HL-60/S4 treated with retinoic acid at 250 ng/mL for 4 days and 3 days (cell line): ENCODE results near the gene MTHFSD.

Experiments used
- in situ Hi-C: fragments of 300-500 bp; cut with MboI; formaldehyde crosslinking; loops from 2 replicates; pipeline ENCODE4 v1.7.0; 2022; ENCODE audit warnings: low sequenced_read_pairs

Gene MTHFSD

DNA sequence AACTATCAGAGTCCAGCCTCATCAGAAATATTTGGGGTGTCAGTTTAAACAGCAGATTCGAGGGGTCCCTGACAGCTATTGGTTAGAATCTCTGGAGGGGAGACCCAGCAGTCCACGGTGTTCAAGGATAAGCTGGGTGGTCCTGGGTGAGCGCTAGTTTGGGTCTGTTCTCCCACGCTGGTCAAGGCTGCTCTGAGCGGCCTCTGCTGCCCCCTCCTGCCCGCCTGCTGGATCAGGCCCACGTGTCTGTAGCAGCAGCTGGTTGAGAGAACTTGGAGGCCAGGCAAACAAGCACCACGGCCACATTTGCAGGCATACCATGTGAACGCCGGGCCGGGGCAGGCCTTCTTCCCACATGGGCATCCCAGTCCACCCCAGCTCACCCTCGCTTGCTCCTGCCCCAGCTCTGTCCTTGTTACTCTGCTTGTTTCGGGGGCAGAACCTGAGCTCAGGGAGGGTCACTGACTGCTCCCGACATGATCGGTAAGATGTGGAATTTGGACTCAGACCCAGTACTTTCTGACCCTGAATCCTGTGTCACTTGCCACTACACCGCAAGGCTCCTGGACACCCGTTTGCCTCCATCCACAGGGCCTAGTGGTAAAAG lies 37.3 kb downstream of the MTHFSD start:
- in situ Hi-C loops = loop anchor here (25.0 kb wide), 1 partner anchor 705 kb away; no protein-coding TSS in a partner anchor

DNA sequence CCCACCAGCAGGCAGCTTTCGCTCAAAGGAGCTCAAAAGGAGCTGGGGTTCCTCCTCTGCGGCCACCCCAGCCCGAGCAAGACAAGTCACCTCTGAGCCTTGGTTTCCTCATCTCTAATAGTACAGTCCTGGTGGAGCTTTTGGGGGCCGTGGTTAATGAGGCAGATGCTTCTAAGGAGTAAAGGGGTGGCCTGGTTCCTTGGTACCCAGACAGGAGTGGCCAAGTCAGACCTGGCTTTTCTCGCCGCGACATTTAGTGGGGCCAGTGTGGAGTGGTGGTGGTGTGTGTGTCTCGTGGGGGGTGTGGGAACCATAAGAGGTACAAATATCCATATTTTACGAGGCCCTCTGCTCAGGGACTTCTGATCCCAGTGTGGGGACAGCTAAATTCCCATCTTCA lies 38.0 kb downstream of the MTHFSD start:
- in situ Hi-C loops = loop anchor here (25.0 kb wide), 1 partner anchor 705 kb away; no protein-coding TSS in a partner anchor

DNA sequence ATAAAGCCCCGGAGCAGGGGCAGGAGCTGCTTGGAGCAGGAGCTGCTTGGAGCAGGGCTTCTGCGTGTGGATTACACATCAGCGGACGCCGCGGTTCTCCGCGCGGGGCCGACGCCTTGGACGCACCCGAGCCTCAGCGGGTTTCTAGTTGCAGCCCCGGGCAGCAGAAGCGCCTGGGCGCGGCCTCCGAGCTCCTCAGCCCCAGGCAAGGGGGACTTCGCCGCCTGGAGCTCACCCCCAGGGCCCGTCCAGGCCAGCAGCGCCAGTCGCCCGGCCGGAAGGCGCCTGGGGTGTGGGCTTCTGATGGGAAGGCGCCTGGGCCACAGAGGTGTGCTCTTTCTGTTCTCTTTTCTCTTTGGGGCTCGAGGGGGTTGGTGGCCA lies 38.4 kb downstream of the MTHFSD start:
- in situ Hi-C loops = loop anchor here (25.0 kb wide), 1 partner anchor 704 kb away; no protein-coding TSS in a partner anchor

DNA sequence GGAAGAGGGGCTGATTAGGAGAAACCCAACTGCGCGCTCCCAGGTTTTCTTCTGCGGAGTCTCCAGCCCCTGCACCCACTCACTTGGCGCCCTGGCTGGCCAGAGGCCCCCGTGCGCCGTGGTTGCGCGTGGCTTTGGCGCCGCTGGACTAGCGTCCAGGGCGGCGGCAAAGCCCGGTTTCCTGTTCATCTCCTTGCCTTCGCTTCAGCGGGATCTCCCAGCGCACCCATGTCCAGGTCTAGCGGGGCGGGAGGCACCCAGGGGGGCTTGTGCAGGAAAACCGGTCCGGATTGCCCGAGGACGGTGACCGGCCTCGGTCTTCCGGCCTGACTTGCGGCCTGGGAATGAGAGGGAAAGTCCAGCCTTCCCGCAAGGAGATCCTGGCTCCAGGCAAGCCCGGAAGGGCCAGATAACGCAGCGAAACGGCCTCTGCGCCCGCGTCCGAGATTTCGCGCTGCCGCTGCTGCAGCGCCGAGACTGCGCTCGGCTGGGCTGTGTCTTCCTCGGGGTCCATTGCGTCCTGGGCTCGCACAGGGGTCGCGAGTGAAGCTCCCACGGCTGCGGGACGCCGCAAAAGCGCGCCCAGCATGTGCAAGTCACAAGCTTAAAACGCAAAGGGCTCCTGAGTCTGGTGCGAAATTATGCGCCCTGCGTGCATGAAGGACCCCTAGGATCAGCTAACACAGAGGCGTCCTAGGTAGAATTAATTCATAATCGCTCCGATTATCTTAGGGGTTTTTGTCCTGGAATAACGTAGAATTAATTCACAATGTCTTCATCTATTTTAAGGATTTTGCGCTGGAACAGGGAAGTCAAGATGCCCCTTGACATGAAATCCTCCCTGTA lies 39.0 kb downstream of the MTHFSD start:
- in situ Hi-C loops = loop anchor here (25.0 kb wide), 1 partner anchor 704 kb away; no protein-coding TSS in a partner anchor

DNA sequence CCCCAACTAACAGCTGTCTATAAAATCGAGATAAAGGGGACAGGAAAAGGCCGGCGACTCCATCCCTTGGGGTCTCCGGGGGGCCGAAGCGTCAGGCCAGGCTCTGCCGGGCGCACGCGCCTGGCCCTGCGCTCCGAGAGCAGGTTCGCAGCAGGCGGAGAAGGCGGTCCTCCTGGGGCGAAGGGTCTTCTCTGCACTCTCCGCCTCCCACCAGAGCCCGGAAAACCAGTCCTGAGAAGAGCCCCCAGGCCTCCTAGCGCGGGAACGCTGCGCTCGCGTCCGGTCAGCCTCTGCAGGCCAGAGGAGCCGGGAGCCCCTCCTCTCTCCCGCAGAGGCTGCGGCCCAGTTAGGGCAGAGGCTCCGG lies 39.6 kb downstream of the MTHFSD start:
- in situ Hi-C loops = loop anchor here (25.0 kb wide), 1 partner anchor 703 kb away; no protein-coding TSS in a partner anchor

DNA sequence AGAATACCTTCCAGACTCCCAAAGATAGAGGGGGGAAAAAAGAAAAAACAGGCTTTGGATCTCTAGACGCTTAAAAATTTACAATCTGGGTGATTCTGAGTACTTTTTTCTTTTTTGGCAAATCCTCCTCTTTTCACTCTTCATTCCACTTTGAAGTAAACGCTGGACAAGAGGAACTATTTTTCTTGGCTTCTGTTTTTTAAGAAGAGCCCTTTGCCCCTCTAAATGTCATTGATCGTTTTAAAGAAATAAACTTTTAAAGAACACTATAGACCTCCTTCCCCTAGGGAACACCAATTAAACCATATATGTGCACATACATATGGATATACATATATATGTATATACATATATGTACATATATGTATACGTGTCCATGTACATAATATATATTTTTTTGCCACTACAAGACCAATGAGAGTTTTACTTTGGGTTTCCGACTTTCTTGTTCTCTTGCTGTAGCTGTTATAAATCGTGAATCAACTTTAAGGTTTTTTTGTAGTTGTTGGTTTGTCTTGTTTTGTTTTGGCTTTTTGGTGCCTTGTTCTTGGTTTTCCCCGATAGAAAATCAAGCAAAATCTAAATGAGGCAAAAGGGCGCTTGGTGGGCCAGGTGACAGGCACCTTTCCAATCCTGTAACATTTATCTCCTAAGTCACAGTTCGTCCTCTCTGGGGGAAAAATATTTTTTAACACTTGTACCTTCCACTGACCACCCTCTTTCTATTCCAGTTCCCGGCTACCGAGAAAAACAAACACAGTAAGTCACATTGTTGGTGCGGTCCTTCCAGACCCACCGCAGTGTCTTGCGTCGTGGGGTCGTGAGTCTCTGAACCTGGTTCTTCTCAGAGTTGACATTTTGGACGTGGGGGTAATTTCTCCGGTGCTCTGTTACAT lies 40.3 kb downstream of the MTHFSD start:
- in situ Hi-C loops = loop anchor here (25.0 kb wide), 1 partner anchor 702 kb away; no protein-coding TSS in a partner anchor

DNA sequence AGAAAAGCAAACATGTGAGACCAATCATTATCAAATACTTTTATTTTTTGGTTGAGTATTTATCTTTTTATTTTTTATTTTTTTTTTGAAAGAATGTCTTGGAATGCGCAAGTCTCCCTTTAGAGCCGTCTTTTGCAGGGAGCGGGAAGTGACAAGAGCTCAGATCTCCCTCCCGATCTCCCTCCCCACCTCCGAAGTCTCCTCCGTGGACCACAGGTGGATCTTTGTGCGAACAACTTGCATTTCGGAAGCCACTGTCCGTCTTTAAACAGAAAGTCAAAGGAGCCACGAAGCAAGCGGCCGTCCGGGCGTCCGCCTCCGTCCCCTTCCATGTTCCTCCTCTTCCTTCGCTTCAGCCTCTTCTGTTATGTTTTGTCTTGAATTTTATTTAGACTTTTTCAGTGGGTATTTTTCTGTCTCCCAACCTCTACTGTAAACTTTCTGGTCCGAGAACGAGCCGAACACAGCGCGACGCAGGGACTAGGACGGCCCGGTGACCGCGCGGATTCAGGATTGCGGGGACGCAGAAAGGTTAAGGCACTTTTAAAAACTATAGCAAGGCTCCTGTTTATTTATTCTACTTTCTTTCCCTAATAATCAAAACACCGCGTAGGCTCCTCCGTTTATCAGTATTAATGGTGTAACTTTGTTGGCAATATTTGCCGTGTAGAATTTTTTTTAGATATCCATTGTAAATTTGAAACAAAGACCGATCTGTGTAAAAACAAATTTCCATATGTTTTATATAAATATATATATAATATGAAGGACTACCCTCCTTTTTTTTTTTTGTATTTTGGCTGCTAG lies 41.4 kb downstream of the MTHFSD start:
- in situ Hi-C loops = loop anchor here (25.0 kb wide), 1 partner anchor 701 kb away; no protein-coding TSS in a partner anchor

DNA sequence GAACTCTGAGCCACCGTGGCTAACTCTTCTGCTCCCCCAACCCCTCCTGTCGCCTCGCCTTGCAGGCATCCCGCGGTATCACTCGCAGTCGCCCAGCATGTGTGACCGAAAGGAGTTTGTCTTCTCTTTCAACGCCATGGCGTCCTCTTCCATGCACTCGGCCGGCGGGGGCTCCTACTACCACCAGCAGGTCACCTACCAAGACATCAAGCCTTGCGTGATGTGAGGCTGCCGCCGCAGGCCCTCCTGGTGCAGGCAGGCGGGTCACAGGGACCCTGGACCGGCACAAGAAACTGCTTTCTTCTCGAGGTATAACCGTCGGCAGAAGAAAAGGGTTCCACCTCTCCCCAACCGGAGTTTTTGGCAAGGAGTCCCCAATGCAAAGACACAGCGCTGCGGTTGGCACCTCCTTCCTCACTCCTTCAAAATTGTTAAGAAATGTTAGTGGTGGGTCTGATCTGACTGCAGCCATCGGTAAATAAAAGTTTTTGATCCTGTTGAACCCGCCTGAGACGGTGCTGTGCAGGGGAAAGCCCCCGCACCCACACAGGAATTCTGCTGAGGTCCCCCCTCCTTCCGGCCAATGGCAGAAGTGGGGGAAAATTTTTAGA lies 42.1 kb downstream of the MTHFSD start:
- in situ Hi-C loops = loop anchor here (25.0 kb wide), 1 partner anchor 701 kb away; no protein-coding TSS in a partner anchor

DNA sequence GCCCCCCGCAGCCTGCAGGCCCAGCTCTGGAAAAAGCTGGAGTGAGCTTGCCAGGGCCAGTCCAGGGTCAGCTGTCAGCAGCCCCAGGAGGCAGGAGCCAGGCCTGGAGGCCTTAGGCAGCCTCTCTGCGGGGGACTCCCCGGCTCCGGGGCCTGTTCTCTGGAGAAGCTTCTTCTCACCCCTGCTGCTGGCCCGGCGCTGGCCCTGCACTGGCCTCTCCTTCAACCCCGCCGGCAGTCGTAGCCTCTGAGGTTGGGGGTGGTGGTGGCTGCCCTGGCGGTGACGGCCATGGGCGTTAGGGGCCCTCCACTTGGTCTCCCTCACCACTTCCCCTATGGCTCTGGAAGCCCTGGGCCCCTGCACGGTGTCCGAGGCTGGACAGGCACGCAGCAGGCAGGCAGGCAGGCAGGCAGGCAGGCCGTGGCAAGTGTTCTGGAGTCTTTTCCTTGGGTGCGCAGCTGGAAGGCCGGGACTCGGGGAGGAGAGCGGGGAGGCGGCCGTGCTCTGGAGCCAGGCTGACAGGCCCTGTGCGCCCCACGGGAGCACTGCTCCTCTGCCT lies 42.7 kb downstream of the MTHFSD start:
- in situ Hi-C loops = loop anchor here (25.0 kb wide), 1 partner anchor 700 kb away; no protein-coding TSS in a partner anchor

DNA sequence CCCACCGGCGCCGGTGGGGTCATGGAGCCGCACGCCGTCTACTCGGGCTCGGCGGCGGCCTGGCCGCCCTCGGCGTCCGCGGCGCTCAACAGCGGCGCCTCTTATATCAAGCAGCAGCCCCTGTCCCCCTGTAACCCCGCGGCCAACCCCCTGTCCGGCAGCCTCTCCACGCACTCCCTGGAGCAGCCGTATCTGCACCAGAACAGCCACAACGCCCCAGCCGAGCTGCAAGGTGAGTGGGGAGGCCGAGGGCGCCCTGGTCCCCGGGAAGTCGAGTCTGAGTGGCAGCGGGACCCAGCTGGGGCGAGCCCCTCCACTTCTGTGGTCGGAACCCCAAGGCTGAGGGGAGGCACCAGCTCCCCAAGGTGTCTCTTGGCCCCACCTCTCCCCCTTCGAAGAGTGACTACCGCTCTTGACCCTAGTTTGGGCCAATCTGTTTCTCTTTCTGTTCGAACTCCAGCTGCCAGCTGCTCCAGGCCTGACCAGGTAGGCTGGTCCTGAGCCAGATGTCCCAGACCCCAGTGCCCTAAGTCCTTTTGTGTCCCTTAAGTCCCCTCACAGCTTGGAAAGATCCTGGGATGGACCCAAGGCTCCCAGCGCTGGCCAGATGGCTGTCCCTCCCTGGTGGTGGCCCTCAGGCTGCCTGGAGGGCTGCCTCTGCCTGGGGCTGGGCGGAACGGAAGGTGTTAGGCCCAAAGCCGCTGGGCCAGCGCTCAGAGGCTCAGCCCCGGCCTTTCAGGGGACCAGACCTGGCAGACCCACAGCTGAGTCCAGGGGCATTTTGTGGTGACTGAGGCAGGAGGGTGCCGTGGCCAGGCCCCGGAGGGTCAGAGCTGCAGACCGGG lies 43.5 kb downstream of the MTHFSD start:
- in situ Hi-C loops = loop anchor here (25.0 kb wide), 1 partner anchor 699 kb away; no protein-coding TSS in a partner anchor

DNA sequence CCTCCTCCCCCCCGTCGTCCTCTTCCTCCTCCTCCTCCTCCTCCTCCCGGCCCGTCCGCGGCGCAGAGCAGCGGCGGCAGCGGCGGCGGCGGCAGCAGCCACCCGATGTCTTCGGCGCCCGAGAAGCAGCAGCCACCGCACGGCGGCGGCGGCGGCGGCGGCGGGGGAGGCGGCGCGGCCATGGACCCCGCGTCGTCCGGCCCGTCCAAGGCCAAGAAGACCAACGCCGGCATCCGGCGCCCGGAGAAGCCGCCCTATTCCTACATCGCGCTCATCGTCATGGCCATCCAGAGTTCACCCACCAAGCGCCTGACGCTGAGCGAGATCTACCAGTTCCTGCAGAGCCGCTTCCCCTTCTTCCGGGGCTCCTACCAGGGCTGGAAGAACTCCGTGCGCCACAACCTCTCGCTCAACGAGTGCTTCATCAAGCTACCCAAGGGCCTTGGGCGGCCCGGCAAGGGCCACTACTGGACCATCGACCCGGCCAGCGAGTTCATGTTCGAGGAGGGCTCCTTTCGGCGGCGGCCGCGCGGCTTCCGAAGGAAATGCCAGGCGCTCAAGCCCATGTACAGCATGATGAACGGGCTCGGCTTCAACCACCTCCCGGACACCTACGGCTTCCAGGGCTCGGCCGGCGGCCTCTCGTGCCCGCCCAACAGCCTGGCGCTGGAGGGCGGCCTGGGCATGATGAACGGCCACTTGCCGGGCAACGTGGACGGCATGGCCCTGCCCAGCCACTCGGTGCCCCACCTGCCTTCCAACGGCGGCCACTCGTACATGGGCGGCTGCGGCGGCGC lies 44.4 kb downstream of the MTHFSD start, which contains the start of gene FOXF1:
Gene FOXF1, plus strand, starts transcription at position 63 of the 797 bp plus-strand sequence. Its CDS starts 43 bp downstream, at position 106.
- in situ Hi-C loops = loop anchor here (25.0 kb wide), 1 partner anchor 698 kb away; no protein-coding TSS in a partner anchor

DNA sequence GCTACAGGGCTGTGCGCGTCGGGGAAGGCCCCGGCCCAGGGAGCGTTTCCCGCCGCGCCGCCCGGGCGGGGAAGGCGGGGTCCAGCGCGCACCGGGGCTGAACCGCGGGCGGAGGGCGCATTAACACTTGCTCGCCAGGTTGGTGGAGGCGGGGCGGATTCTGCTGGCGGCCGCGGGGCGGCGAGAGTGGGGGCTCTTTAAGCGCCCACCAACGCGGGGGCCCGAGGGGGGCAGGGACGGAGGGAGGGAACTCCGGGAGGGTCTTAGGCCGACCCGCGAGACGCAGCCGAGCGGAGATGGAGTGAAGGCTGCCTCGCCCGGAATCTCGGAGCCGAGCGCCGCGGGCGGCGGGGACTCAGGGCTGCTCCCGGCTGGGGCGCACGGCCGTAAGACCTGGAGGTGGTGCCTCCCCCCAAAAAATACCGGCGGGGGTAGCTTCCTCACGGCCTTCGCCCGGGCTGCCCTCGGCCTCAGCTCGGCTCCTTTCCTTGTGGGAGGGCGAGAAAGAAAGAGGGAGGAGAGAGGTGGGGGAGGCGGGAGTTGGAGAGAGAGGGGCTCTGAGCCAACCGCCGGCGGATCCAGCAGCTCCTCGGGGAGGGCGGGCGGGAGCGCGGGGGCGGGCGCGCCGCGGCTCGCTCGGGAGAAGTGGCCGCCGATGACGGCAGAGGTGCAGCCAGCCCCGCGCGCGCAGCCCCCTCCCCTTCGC lies 45.1 kb downstream of the MTHFSD start:
- in situ Hi-C loops = loop anchor here (25.0 kb wide), 1 partner anchor 698 kb away; no protein-coding TSS in a partner anchor

DNA sequence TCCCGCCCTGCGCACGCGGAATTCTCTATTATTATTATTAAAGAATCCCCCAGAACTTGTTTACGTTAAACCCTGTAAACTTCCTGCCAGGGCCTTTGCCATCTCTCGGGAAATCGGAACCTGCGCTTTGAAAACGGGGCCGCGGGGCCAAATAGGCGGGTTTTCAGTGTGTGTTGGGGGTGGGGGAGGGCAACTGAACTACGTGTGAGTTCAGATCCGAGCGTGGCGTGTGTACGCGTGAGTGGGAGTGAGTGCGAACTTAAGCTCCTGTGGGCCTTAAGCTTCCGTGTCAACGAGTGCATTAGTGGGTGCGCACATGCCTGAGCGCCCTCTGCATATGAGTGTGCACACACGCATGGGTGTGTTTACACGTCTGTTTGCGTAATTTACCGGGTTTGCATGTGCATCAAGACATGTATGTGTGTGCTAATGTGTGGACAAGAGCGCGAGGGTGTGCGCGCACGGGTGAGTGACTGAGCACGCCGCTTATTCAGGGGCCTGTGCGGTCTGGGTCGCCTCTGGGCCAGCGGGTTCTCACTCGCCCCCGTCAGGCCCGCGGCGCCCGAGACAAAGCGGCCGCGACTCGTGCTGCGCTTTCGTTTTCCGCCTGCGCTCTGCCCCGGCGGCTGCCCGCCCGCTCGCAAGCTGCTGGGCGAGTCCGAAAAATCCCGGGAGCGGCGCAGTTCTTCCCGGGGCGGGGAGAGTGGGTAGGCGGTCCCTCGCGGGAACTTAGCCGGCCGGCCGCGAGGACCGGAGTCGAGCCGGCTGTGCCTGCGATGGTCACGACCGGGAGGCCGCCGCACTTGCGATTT lies 45.9 kb downstream of the MTHFSD start:
- in situ Hi-C loops = loop anchor here (25.0 kb wide), 1 partner anchor 697 kb away; no protein-coding TSS in a partner anchor

DNA sequence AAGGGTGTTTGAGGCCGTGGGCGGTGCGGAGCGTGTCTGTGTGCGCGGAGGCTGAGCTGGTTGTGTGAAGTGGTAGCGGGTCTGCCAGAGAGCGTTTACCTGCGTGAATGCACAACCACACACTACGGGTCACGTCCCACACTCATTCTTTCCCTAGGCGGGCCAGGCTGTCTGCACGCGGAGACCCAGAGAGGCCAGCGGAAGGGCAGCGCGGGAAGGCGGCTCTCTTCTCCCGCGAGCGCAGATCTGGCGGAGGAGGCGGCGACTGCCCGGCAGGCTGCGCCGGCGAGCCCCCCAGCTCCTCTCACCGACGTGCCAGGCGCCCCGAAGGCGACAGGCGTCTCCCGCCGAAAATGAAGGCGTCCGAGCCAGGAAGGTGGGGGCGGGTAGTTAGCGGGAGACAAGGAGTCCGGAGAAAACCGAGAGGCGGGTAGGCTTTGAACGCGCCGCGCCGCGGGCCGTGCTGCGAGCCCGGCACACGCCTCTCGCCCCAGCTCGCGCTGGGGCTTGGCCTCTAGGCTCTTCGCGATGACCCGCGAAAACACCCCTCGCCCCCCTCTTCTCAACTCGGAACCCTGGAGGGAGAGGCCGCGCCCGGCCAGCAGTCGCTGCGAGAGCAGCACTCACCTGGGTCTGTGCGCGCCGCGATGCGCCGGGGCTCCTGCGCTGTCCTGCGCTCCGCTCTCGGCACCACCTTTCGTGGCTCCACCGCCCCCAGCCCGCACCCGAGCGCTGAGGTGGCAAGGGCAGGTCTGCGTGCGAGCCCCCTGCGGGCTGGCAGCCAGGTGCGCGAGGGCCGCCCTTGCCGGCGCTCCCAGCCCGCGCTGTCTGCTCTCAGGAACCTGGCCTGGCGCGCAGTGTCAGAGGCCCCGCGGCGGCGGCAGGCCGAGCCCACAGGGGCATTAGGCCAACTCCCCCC lies 46.7 kb downstream of the MTHFSD start:
- in situ Hi-C loops = loop anchor here (25.0 kb wide), 1 partner anchor 696 kb away; no protein-coding TSS in a partner anchor
